Measurements from ENCODE around the gene CD163L1. TPM values are rescaled to one million over a fixed set of nuclear protein-coding genes. Genes with fewer than 3 reads are reported as not detected.

Gene CD163L1
- total and polyA plus RNA-seq, 9 donors, result 0.32 to 4.4 (median 0.71) TPM

- Histone ChIP-seq H3K36me3 (no peaks in the 10 kb centered on the region), H3K4me3 (no peak overlapping the region), H3K27me3 (no peaks in the 10 kb centered on the region), H3K4me1 (ENCODE audit: insufficient read depth) (no peaks in the 10 kb centered on the region), H3K9me3 (no peaks in the 10 kb centered on the region), H3K27ac (no peak overlapping the region)
- TF ChIP-seq CTCF (IDR thresholded peaks at IDR 0.05) (no peak), EP300 (IDR thresholded peaks at IDR 0.05) (no peak), POLR2A (IDR thresholded peaks at IDR 0.05) (no peak)
- intact Hi-C loops (cut with DNase I), result no loop called here
- WGBS, 3 donors, result 3 to 13% (median 3%) methylated on average over 1 of the region's 1 CpG
- DNase-seq, result no peak
Measured at GRCh38 chr12:7479771-7480170, 35.8 kb upstream of the CD163L1 start.

GRCh38 chr12:7472060-7472459, 28.1 kb upstream of the CD163L1 start:
- no peak for DNase-seq
- Histone ChIP-seq H3K4me3 (no peak overlapping the region), H3K36me3 (no peaks in the 10 kb centered on the region), H3K4me1 (ENCODE audit: insufficient read depth) (no peaks in the 10 kb centered on the region), H3K27me3 (no peaks in the 10 kb centered on the region), H3K9me3 (no peaks in the 10 kb centered on the region), H3K27ac (no peak overlapping the region)
- TF ChIP-seq POLR2A (IDR thresholded peaks at IDR 0.05) (no peak), CTCF (IDR thresholded peaks at IDR 0.05) (no peak), EP300 (IDR thresholded peaks at IDR 0.05) (no peak)
- intact Hi-C loops (cut with DNase I), result no loop called here
- WGBS, 3 donors, result 81 to 91% (median 83%) methylated on average over 6 of the region's 6 CpGs

- 62 to 63% (median 62%) methylated on average over 7 of the region's 7 CpGs for WGBS, 3 donors
- intact Hi-C loops (cut with DNase I), result no loop called here
Measured at GRCh38 chr12:7460375-7461259, 16.7 kb upstream of the CD163L1 start.

GRCh38 chr12:7459973-7460372, 16.0 kb upstream of the CD163L1 start:
- Histone ChIP-seq H3K4me3 (no peak overlapping the region), H3K36me3 (no peaks in the 10 kb centered on the region), H3K4me1 (ENCODE audit: insufficient read depth) (no peaks in the 10 kb centered on the region), H3K9me3 (no peaks in the 10 kb centered on the region), H3K27me3 (no peaks in the 10 kb centered on the region), H3K27ac (no peak overlapping the region)
- TF ChIP-seq EP300 (IDR thresholded peaks at IDR 0.05), result no peak
- TF ChIP-seq CTCF (IDR thresholded peaks at IDR 0.05), result no peak
- no peak for TF ChIP-seq POLR2A (IDR thresholded peaks at IDR 0.05)
- WGBS, 3 donors, result 75 to 80% (median 80%) methylated on average over 3 of the region's 3 CpGs
- intact Hi-C loops (cut with DNase I), result no loop called here
- no peak for DNase-seq

More at GRCh38 chr12:7460375-7461259, 16.7 kb upstream of the CD163L1 start:
- no peak for TF ChIP-seq EP300 (IDR thresholded peaks at IDR 0.05)
- TF ChIP-seq CTCF (IDR thresholded peaks at IDR 0.05), result peak in 1 of 3 donors; percentile 12
- no peak for TF ChIP-seq POLR2A (IDR thresholded peaks at IDR 0.05)
- Histone ChIP-seq H3K27ac (no peak overlapping the region), H3K4me3 (no peak overlapping the region), H3K4me1 (ENCODE audit: insufficient read depth) (no peaks in the 10 kb centered on the region), H3K9me3 (no peaks in the 10 kb centered on the region), H3K27me3 (no peaks in the 10 kb centered on the region), H3K36me3 (no peaks in the 10 kb centered on the region)
- no peak for DNase-seq
